Skeletal muscle cell (primary cell): ENCODE results near the gene SNAP47.

Experiments used
- DNase-seq: peaks from one replicate; pipeline ENCODE4 v3.0.0-alpha.2; 2010; ENCODE audit warnings: low read depth
- H3K4me3 ChIP-seq: 2 replicates; pipeline ENCODE4 v1.5.1; 2011; ENCODE audit warnings: low read depth, mild to moderate bottlenecking, control low read depth, low read length, moderate library complexity

SNAP47 gene

DNA sequence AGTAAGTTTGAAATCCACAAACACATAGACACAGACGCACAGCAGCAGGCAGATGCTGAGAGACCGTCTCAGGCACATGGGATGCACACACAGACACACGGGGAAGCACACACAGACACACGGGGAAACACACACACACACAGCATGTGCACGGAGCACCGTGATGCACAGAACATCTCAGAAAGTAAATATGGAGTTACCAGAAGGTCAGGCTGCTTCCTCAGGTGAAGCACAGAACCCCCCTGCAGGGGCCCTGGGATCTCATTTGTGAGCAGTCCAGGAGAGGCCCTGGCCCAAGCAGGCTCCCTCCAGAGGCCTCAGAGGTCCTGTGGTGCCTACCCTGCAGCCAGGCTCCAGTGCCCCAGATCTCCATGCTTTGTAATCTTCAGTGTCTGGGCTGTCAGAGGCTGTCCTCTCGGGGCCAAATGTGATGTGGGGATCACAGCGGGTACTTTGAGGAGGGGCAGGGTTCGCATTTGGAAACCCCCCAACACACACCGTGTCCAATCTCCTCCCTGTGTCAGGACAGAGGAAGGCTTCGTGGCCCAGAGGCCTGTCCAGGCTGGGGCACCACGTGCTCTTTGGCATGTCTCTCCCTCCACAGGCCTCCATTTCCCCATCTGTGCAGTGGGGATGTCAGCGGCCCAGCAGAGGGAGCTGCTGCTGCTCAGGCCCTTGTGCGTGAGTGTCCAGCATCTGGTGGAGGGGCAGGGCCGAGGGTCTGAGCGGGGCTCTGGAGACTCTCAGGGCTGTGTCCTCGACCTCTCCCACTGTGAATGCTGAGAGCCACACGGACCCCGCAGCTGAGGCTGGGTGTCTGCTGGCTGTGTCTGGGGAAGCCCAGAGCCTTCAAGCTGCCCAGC lies 57.2 kb downstream of the SNAP47 start:
- no peak overlapping the region for H3K4me3 ChIP-seq
- DNase-seq = no peak

DNA sequence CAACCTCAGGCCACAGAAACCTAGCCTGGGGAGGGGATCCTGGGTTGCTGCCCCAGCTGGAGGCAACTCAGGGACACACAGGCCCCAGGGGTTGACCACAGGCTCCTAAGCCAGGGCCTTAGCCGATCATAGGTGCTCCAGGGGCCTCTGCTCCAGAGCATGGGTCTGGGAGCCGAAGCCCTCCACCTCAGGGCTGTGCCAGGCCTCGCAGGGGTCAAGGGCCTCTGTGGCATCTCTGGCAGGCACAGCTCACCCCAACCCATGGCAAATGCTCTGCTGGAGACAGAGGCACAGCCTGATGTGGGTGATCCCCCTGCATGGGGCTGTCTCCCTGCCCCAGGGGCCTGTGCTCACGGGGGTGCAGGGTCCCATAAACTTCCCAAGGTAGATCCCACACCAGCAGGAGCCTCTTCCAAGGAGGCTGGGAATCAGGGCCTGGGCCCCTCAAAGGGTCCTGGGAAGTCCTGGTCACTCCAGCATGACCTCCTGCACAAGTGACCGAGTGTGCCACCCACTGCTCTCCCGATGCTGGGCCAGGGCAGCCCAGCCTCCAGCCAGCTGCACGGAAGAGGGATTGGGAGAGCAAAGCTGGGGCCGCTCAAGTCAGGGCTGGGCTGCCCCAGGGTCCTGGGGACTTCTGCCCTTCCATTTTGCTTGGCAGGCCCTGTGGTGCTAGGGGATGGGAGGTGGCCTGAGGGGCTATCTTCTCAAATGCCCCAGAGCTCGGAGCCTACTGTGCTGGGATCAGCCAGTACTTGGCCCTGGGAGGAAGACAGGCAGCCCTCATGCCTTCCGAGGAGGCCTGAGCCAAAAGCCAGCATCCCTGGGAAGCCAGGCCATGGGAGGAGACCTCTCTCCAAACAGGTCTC lies 58.1 kb downstream of the SNAP47 start:
- DNase-seq = no peak
- no peak overlapping the region for H3K4me3 ChIP-seq

DNA sequence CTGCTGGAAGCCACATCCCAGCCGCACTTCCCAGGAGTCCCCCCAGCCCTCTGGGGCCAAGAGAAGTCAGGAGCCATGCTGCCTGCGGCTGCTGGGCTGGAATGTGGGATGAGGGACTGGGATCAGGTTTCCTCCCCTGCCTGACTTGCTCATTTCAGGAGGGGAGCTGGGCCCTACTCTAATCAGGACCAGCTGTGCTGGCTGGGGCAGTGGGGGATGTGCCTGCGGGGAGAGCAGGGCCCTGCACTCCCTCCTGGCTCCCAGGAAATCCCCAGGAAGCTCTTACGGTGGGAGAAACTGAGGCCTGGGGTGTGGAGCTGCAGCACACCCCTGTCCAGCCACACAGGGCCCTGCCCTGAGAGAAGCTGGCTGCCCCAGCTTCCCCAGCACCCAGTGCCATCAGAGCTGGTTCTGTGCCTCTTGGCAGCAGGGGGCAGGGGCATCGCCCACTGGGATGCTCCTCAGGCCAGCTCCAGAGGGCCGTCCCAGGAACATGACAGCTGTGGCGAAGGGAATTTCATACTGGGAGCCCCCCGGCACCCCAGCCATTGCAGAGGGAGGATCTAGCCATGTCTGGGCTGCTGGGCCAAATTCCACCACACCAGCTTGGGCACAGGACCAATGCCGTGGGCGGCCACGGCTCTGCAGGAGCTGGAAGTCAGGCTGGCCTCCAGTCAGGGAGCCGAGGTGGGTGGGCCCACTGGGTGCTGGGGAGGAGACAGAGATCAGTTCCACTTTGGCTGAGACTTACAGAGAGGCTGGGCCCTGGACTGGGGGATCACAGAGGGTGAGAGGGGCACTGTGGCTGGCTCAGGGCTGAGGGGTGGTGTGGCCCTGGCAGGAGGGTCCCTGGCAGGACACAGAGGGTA lies 58.9 kb downstream of the SNAP47 start:
- no peak overlapping the region for H3K4me3 ChIP-seq
- peak; percentile 68 for DNase-seq

DNA sequence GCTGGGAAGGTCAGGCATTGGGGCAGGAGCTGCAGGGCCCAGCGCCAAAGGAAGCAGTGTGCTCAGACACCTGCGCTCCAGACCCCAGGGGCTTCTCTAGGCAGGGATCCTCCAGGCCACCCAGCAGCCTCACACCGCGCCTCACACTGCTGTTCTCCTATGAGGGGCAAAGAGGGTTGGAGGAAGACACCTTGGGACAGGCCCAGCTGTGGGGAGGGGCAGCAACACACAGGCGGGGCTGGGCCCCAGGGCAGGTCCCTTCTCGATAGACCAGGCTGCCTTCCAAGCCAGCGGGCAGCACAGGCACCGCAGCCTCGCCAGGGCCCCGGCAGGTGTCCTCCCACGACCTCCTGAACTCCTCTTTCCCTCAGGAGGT lies 59.6 kb downstream of the SNAP47 start:
- DNase-seq = no peak
- H3K4me3 ChIP-seq = no peak overlapping the region

DNA sequence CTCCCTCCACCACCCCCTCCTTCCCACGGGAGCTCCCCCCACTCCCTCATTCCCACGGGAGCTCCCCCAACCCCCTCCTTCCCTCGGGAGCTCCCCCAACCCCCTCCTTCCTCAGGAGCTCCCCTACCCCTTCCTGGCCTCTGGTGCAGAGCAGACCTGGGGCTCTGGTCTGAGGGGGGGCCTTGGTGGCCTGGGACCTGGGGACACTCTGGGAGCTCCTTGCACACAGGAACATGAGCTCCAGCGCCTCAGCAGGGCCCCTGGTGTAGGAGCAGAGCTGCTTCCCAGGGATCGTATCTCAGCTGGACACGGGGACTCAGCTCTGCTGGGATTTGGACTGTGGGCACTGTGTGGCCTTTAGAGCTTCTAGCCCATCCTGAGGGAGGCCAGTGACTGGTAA lies 60.5 kb downstream of the SNAP47 start:
- no peak for DNase-seq
- no peak overlapping the region for H3K4me3 ChIP-seq

DNA sequence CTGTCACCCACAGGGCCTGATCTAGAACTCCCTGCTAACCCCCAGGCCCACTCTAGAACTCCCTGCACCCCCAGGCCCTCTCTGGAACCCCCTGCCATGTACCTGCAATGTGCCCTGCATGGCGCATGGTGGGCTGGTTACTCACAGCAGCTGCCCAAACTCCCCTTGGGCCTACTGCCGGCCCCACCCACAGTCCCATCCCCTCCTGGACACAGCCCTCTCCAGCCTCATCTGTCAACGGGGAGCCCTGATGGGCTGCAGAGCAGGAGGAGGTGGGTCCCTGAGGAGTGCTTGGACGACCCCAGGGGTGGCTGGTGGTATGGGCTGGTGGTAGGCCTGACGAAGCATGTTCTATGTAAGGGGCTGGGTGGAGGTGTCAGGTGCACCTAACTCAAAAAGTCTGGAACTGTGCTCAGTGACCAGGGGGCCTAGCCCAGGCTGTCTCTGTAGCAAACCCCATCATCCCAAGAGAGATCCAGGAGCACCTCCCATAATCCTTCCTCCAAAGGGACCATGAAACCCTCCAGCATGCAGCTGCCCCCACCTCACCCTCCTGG lies 61.2 kb downstream of the SNAP47 start:
- H3K4me3 ChIP-seq = no peak overlapping the region

DNA sequence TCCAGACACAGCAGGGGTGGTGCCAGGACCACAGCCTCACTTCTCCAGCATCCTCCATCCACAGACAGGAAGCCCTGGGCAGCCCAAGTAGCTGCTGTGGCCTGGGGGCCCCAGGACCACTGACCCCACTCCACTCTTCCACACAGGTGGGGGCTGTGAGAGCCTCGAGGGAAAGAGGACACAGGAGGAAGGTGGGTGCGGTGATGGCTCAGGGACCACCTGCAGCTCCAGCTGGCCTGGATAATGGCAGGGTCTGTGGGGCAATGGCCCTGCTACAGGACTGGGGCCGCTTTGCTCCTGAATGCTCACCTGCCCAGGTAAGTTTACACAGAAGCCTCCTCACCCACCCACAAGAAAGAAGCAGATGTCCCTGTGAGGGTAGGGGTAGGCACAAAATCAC lies 61.9 kb downstream of the SNAP47 start:
- DNase-seq = no peak
- H3K4me3 ChIP-seq = no peak overlapping the region

More for the DNA sequence above, 61.2 kb downstream of the SNAP47 start:
- DNase-seq = no peak

DNA sequence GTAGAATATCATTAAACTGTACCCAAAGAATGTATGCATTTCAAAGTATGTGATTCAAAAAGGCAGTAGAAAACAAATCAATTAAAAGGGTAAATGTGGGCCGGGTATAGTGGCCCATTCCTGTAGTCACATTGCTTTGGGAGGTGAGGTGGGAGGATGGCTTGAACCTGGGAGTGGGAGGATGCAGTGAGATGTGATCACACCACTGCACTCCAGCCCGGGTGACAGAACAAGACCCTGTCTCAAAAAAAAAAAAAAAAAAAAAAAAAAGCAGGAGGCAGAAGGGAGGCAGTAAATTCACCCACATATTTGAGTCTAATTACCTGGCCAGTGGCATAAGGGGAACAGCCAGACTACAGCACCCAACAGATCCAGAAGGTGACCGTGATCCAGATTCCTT lies 62.4 kb downstream of the SNAP47 start:
- H3K4me3 ChIP-seq = no peak overlapping the region
- no peak for DNase-seq

DNA sequence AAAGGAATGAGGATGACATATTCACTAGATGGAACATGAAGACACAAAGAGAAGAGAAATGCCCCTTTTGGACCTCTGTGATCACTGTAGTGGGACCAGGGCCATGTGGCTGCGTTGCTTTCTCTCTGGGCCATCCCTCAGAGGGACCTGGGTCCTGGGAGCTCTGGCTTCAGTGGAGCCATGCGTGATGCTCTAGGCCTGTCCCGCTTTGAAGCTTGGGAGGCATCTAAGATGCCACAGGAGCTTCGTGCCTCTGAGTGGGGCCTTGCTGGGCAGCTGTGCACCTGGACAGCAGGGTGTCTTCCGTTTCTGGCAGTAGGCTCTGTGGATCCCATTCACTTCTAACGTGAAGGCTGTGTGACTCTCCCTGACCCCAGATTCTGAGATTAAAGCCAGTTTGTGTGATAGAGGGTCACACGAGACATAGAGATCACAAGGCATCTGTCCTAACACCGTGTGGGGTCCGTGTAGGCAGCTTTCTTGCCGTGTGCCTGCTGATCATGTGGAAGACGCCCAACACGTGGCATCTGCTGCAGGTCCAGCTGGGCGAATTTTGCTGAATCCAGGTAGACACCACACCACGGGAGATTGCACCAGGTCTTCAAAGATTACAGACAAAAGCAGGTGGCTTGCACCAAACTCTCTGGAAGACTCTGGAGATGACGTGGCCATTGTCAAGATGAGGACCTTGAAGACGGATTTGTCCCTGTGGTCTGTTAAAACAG lies 63.0 kb downstream of the SNAP47 start:
- no peak for DNase-seq

DNA sequence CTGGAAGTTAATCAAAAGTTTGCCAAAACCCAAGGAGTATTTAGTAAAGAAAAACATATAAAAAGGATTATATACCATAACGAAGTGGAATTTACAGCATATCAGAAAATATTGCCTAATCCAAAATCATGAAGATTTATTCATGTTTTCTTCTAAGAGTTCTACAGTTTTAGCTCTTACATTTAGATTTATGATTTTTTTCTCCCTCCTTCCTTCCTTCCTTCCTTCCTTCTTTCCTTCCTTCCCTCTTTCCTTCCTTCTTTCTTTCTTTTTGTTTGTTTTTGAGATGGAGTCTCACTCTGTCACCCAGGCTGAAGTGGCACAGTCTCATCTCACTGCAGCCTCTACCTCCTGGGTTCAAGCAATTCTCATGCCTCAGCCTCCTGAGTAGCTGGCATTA lies 64.5 kb downstream of the SNAP47 start:
- no peak overlapping the region for H3K4me3 ChIP-seq
- DNase-seq = no peak

More for the DNA sequence above, 63.0 kb downstream of the SNAP47 start:
- no peak overlapping the region for H3K4me3 ChIP-seq

DNA sequence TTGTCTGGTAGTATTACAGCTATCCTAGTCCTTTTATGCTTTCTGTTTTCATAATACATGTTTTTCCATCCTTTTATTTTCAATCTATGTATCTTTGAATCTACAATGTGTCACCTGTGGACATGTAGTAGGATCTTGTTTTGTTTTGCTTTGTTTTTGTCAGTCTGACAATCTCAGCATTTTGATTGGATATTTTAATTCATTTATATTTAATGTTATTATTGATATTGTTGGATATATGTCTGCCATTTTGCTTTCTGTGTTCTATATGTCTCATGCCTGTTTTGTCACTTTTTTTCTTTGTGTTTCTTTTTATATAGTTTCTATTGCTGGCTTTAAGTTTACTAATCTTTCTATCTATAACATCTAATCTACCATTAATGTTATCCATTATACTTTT lies 68.7 kb downstream of the SNAP47 start:
- H3K4me3 ChIP-seq = no peak overlapping the region
- DNase-seq = no peak

DNA sequence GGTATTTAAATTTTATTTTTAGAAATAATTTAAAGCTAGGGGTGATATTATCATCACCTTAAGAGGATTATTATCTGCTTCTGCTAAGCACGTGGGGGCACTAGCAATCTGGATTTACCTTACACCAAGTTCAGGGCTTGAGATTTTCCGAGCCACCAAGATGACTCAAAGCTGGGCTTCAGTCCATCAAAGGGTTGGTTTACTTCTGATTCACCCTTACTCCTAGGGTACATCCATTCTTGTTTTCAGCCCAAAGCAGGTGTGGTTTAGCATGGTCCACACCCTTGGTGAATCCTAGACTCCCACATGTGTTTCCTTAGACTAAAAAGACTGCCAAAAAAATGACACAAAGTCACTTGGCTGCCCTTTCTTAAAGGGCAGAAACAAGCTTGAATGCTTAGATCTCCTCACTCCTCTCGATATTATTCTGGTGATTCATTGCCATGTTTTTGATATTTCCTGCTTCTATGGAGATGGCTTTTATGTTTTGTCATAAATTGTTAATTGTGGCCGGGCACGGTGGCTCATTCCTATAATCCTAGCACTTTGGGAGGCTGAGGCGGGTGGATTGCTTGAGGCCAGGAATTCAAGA lies 70.5 kb downstream of the SNAP47 start:
- no peak overlapping the region for H3K4me3 ChIP-seq
- DNase-seq = peak; percentile 85

DNA sequence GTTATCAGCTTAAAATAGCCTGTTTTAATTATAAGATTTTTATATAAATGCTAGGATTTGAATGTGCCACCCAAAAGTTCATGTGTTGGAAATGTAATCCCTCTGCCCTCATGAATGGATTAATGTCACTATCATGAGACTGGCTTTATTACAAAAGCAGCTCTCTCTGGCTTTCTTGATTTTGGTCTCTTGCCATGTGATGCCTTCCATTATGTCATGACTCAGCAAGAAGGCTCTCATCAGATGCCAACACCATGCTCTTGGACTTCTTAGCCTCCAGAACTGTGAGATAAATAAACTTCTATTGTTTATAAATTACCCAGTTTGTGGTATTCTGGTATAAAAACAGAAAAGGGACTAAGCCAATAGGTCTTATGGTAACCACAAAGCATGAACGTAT lies 73.3 kb downstream of the SNAP47 start:
- H3K4me3 ChIP-seq = no peak overlapping the region
- DNase-seq = no peak

DNA sequence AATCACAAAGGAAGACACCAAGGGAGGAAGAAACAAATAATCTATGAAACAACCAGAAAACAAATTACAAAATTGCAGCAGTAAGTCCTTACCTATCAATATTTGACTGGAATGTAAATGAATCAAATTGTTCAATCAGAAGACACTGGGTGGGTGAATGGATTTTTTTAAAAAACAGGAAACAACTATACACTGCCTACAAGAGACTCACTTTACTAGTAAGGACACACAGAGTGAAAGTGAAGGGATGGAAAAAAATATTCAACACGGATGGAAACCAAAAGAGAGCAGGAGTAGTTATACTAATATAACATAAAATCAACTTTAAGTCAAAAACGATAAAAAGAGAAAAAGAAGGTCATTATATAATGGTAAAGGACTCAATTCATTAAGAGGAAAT lies 73.8 kb downstream of the SNAP47 start:
- no peak overlapping the region for H3K4me3 ChIP-seq
- no peak for DNase-seq

DNA sequence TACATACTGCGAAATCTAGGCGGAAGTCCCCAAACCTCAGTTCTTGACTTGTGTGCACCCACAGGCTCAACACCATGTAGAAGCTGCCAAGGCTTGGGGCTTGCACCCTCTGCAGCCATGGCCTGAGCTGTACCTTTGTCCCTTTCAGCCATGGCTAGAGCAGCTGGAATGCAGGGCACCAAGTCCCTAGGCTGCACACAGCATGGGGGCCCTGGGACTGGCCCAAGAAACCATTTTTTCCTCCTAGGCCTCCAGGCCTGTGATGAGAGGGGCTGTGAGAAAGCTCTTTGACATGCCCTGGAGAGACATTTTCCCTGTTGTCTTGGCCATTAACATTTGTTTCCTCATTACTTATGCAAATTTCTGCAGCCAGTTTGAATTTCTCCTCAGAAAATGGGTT lies 78.7 kb downstream of the SNAP47 start:
- no peak overlapping the region for H3K4me3 ChIP-seq
- DNase-seq = no peak

DNA sequence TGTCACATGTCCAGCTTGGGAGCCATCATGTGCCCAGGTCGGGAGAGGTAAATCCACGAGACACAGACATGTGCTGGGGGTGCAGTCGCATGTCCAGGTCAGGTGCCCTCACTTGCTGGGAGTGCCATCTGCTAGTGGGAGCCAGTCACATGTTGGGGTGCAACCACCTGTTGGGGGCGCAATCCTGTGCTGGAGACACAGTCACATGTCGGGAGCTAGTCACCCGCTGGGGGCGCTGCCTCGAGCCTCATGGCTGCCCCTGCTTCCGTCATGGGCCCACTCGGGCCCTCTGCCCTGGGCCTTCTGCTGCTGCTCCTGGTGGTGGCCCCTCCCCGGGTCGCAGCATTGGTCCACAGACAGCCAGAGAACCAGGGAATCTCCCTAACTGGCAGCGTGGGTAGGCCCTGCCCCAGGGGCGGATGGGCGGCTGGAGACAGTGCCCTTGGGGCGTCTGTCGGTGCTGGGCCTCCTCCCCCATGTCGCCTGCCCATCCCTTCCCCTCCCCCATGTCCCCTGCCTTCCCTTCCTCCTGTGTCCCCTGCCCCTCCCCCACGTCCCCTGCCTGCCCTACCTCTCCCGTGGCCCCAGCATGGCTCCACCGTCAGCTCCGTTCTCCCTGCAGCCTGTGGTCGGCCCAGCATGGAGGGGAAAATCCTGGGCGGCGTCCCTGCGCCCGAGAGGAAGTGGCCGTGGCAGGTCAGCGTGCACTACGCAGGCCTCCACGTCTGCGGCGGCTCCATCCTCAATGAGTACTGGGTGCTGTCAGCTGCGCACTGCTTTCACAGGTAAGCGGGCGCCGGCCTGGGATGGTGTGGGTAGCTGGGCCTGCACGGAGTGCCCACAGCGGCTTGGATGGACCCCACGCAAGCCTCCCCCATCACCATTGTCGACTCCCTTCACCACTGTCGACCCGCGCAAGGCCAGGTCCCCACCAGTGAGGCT lies 80.5 kb downstream of the SNAP47 start, which contains the start of gene PRSS38:
TSS of gene PRSS38 (plus strand) at position 208 of the 942 bp plus-strand sequence. CDS start at position 250, 42 bp downstream.
- DNase-seq = no peak
- H3K4me3 ChIP-seq = no peak within 1 kb of the TSS

DNA sequence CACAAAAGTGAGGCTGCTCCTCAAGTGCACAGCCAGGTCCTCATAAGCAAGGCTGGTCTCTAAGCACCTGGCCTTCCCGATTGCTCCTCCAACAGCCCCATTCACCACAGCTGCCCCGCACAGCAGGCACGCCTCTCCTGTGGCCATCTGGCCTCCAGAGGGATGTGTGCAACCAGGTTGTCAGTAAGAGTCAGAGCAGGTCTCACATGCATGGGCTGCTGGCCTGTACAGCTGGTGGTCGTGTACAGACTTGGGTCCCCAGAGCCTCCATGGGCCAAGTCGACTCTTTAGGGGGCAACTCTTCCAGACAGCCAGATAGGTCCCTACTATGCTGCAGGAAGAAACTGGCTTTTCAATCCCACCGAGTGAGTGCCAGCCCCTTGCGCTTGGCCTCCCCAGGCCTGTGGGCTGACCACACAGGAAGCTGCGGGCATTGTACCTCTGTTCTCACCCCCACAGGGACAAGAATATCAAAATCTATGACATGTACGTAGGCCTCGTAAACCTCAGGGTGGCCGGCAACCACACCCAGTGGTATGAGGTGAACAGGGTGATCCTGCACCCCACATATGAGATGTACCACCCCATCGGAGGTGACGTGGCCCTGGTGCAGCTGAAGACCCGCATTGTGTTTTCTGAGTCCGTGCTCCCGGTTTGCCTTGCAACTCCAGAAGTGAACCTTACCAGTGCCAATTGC lies 81.7 kb downstream of the SNAP47 start:
- no peak for DNase-seq
- H3K4me3 ChIP-seq = no peak overlapping the region
